HepG2 (cell line): ENCODE data around the gene GALP. TPM values are rescaled to one million over a fixed set of nuclear protein-coding genes. Genes with fewer than 3 reads are reported as not detected.

Experiments used
- ATAC-seq: fragments of 200-7000 bp; cut with Tn5 transposase; 3 replicates; pipeline ENCODE4 v1.9.1; 2020; ENCODE audit warnings: mild to moderate bottlenecking, moderate library complexity
- BruUV-seq: library from RNA; stranded (reverse); fragments of 400-500 nt; replicated peaks from 2 replicates; lab custom pipeline; 2021; lab: Mats Ljungman, UMichigan
- CTCF ChIA-PET: fragments of 300-600 bp; formaldehyde crosslinking; extraction: SDS; loops from one replicate; lab custom pipeline; 2021; ENCODE audit warnings: low total read pairs, inconsistent platforms, low intra/inter-chr PET ratio; lab: Yijun Ruan, JAX
- POLR2A ChIA-PET: fragments of 350-600 bp; sonication (Branson Sonifier 250); formaldehyde crosslinking; loops from one replicate; lab custom pipeline; 2020; ENCODE audit warnings: antibody characterized with exemption, inconsistent platforms; lab: Yijun Ruan, JAX
- DNase-seq: peaks from one replicate; pipeline ENCODE4 v3.0.0-alpha.2; 2015; ENCODE audit warnings: low spot score
- FAIRE-seq: peaks from 3 replicates; lab custom pipeline; 2011; peaks lifted over from hg19 to GRCh38; lab: Jason Lieb, UNC
- H2AFZ ChIP-seq: one replicate; pipeline ENCODE4 v1.6.1; 2011; ENCODE audit warnings: low read length, inconsistent platforms
- H3K27ac ChIP-seq: fragments of 300-600 bp; 3 replicates; pipeline ENCODE4 v1.8.0; 2011; ENCODE audit warnings: mixed run types, mild to moderate bottlenecking, mixed read lengths, low read length, inconsistent platforms; ENCODE audit not compliant: insufficient read depth; ENCODE audit errors: extremely low read length
- H3K27me3 ChIP-seq, 2 experiments: fragments of 200-600 bp in 1 of 2; 2 replicates in 1 of 2; 3 replicates in 1 of 2; pipeline versions ENCODE4 v1.6.0 to v1.8.0; 2011; ENCODE audit warnings: low read length in 2 of 2, mild to moderate bottlenecking in 2 of 2, moderate library complexity in 2 of 2, inconsistent platforms in 1 of 2; ENCODE audit not compliant: insufficient read depth in 2 of 2, control insufficient read depth in 1 of 2
- H3K36me3 ChIP-seq, 2 experiments: fragments of 200-600 bp in 1 of 2; replicated peaks in 1 of 2; 2 replicates in 1 of 2; 3 replicates in 1 of 2; pipeline versions ENCODE4 v1.5.1 to v1.8.0; 2011; ENCODE audit warnings: low read length in 2 of 2, inconsistent platforms in 1 of 2; ENCODE audit not compliant: insufficient read depth in 2 of 2, control insufficient read depth in 1 of 2
- H3K4me1 ChIP-seq: 2 replicates; pipeline ENCODE4 v1.5.1; 2012; ENCODE audit warnings: low read length, inconsistent platforms; ENCODE audit not compliant: insufficient read depth
- H3K4me2 ChIP-seq: 2 replicates; pipeline ENCODE4 v1.6.0; 2011; ENCODE audit warnings: low read depth, low read length, inconsistent platforms
- H3K4me3 ChIP-seq, 3 experiments: fragments of 200-600 bp in 1 of 3; sonication (generic), shearing (Covaris generic) in 1 of 3; replicated peaks in 1 of 3; 2 replicates each; pipeline ENCODE4 v1.5.1; 2011 to 2016; ENCODE audit warnings: low read length in 3 of 3, inconsistent platforms in 2 of 3, low read depth in 2 of 3, mild to moderate bottlenecking in 2 of 3, control low read depth in 1 of 3, mixed read lengths in 1 of 3; ENCODE audit not compliant: insufficient read depth in 1 of 3
- H3K79me2 ChIP-seq: one replicate; pipeline ENCODE4 v1.6.1; 2011; ENCODE audit warnings: low read length, inconsistent platforms; ENCODE audit not compliant: insufficient read depth
- H3K9ac ChIP-seq: 2 replicates; pipeline ENCODE4 v1.6.0; 2011; ENCODE audit warnings: mild to moderate bottlenecking, low read depth, low read length, inconsistent platforms; ENCODE audit not compliant: insufficient read depth
- H3K9me3 ChIP-seq: 2 replicates; pipeline ENCODE4 v1.5.1; 2012; ENCODE audit warnings: mild to moderate bottlenecking, low read length
- H4K20me1 ChIP-seq: 2 replicates; pipeline ENCODE4 v1.6.0; 2011; ENCODE audit warnings: inconsistent platforms, mild to moderate bottlenecking, low read length, moderate library complexity; ENCODE audit not compliant: insufficient read depth
- ELF4 ChIP-seq: sonication (generic); formaldehyde crosslinking; IDR thresholded peaks from 2 replicates; pipeline ENCODE4 v1.5.0; 2020; ENCODE audit warnings: missing genetic modification reagents, mild to moderate bottlenecking, moderate library complexity, borderline replicate concordance
- FIP1L1 ChIP-seq: fragments of 200-400 bp; formaldehyde crosslinking; IDR thresholded peaks from 2 replicates; pipeline ENCODE4 v1.6.1; 2018; ENCODE audit warnings: low read depth, mild to moderate bottlenecking, low read length, moderate library complexity, borderline replicate concordance; ENCODE audit not compliant: insufficient read depth
- GLI4 ChIP-seq: sonication (generic); formaldehyde crosslinking; IDR thresholded peaks from 2 replicates; pipeline ENCODE4 v1.5.1; 2020; ENCODE audit warnings: missing genetic modification reagents, mild to moderate bottlenecking, moderate library complexity, borderline replicate concordance
- MXI1 ChIP-seq: IDR thresholded peaks from 3 replicates; pipeline ENCODE4 v1.6.1; 2012; ENCODE audit warnings: low read depth, low read length, inconsistent platforms, borderline replicate concordance
- NONO ChIP-seq, 2 experiments: fragments of 450-650 bp in 1 of 2; sonication (generic) in 1 of 2; formaldehyde crosslinking in 1 of 2; IDR thresholded peaks in 1 of 2; conservative IDR thresholded peaks in 1 of 2; 2 replicates each; pipeline versions ENCODE4 v1.6.1 to v1.8.0; 2017 to 2022; ENCODE audit warnings: mild to moderate bottlenecking in 1 of 2, missing genetic modification reagents in 1 of 2, moderate library complexity in 1 of 2
- PCBP2 ChIP-seq: fragments of 200-400 bp; formaldehyde crosslinking; optimal IDR thresholded peaks from 2 replicates; pipeline ENCODE3; 2018; ENCODE audit warnings: low read length, low read depth; ENCODE audit not compliant: poor library complexity, severe bottlenecking
- RFXAP ChIP-seq: sonication (generic); formaldehyde crosslinking; IDR thresholded peaks from 2 replicates; pipeline ENCODE4 v1.4.0; 2020; ENCODE audit warnings: missing genetic modification reagents, borderline replicate concordance
- SIX1 ChIP-seq: sonication (generic); formaldehyde crosslinking; IDR thresholded peaks from 2 replicates; pipeline ENCODE4 v1.4.0; 2020; ENCODE audit warnings: missing genetic modification reagents, borderline replicate concordance
- TRAFD1 ChIP-seq: sonication (generic); formaldehyde crosslinking; IDR thresholded peaks from 2 replicates; pipeline ENCODE4 v1.5.1; 2020; ENCODE audit warnings: missing genetic modification reagents, mild to moderate bottlenecking, borderline replicate concordance
- ZBTB2 ChIP-seq: sonication (generic); formaldehyde crosslinking; IDR thresholded peaks from 2 replicates; pipeline ENCODE4 v1.8.0; 2022; ENCODE audit warnings: low read depth, missing genetic modification reagents
- ZNF142 ChIP-seq: sonication (generic); formaldehyde crosslinking; IDR thresholded peaks from 2 replicates; pipeline ENCODE4 v1.4.0; 2020; ENCODE audit warnings: missing genetic modification reagents
- ZNF558 ChIP-seq: sonication (generic); formaldehyde crosslinking; IDR thresholded peaks from 2 replicates; pipeline ENCODE4 v1.9.0; 2022; ENCODE audit warnings: mild to moderate bottlenecking, missing genetic modification reagents, borderline replicate concordance
- ZNF598 ChIP-seq: sonication (generic); formaldehyde crosslinking; IDR thresholded peaks from 2 replicates; pipeline ENCODE4 v1.5.1; 2020; ENCODE audit warnings: mild to moderate bottlenecking, missing genetic modification reagents, borderline replicate concordance
- ZSCAN20 ChIP-seq: sonication (generic); formaldehyde crosslinking; IDR thresholded peaks from 2 replicates; pipeline ENCODE4 v1.4.0; 2020; ENCODE audit warnings: missing genetic modification reagents, mild to moderate bottlenecking, borderline replicate concordance
- WGBS: methylation state at CpG from one replicate; pipeline ENCODE4 v1.1.6; 2017; ENCODE audit warnings: low lambda C conversion rate; 5-methylcytosine and 5-hydroxymethylcytosine counted together
- in situ Hi-C: cut with HindIII; loops from 2 replicates; pipeline ENCODE4 v1.10.0; 2017; ENCODE audit warnings: low pct_unique_long_range_greater_than_20kb; ENCODE audit not compliant: extremely low pct_ligation_motif_present
- intact Hi-C: fragments of 100-400 bp; cut with micrococcal nuclease; formaldehyde crosslinking; loops from one replicate; pipeline ENCODE4 v1.10.0; 2022; ENCODE audit not compliant: unreplicated experiment
- polyA plus RNA-seq, 8 experiments: library from polyadenylated mRNA; depleted of rRNA in 3 of 8; stranded (reverse) in 7 of 8; unstranded in 1 of 8; fragments of >200 nt; fragmentation: Illumina TruSeq in 4 of 8; extraction: Trizol in 4 of 8; gene quantifications; 2 replicates each; pipeline versions ENCODE4 v1.2.1 to v1.2.3, GENCODE V29; 2011 to 2016; ENCODE audit warnings: low read depth in 4 of 8, missing spikeins in 1 of 8, mixed read lengths in 1 of 8; ENCODE audit not compliant: insufficient read depth in 1 of 8
- total RNA-seq, 5 experiments: library from RNA; depleted of rRNA; stranded (reverse); fragments of >200 nt; fragmentation: Illumina TruSeq; extraction: Trizol; gene quantifications; 2 replicates each; pipeline ENCODE4 v1.2.3, GENCODE V29; 2016; ENCODE audit warnings: low read depth in 1 of 5

Gene GALP
- total and polyA plus RNA-seq, 2 of the 13 experiments (the other 11 are each of a cell fraction or from before 2014, with no cell fraction given) = not detected

GRCh38 chr19:56211718-56212117 is 35.9 kb downstream of the GALP start:
- Histone ChIP-seq H3K4me1 (no peaks in the 10 kb centered on the region), H3K9me3 (no peaks in the 10 kb centered on the region), H3K4me3 (no peak overlapping the region), H3K36me3 (no peaks in the 10 kb centered on the region), H3K27me3 (peaks cover 0 to 20% of the 10 kb centered on the region in 2 experiments; a peak in 2 of 5 replicates), H3K4me2 (no peak overlapping the region), H3K79me2 (no peaks in the 10 kb centered on the region), H2AFZ (no peak overlapping the region), H4K20me1 (no peaks in the 10 kb centered on the region), H3K9ac (no peak overlapping the region), H3K27ac (no peak overlapping the region)
- in situ Hi-C loops = no loop called here
- no peak for ATAC-seq
- 13% methylated on average over 4 of the region's 4 CpGs for WGBS
- no TSS peak for BruUV-seq
- CTCF ChIA-PET = no interaction called here
- intact Hi-C loops = no loop called here
- no peak for FAIRE-seq
- POLR2A ChIA-PET = no interaction called here
- DNase-seq = no peak
- TF ChIP-seq ZNF558 (CRISPR knock-in tag) = no peak
- TF ChIP-seq ZNF598 (CRISPR knock-in tag) = no peak
- no peak for TF ChIP-seq RFXAP (CRISPR knock-in tag)
- no peak for TF ChIP-seq ELF4 (CRISPR knock-in tag)
- no peak for TF ChIP-seq ZSCAN20 (CRISPR knock-in tag)
- TF ChIP-seq ZBTB2 = no peak
- TF ChIP-seq GLI4 (CRISPR knock-in tag) = no peak
- no peak for TF ChIP-seq FIP1L1
- TF ChIP-seq TRAFD1 (CRISPR knock-in tag) = no peak
- TF ChIP-seq ZNF142 (CRISPR knock-in tag) = no peak
- no peak for TF ChIP-seq SIX1 (CRISPR knock-in tag)
- no peak for TF ChIP-seq NONO (IDR thresholded peaks at IDR 0.05)
- no peak for TF ChIP-seq NONO (CRISPR knock-in tag; conservative IDR thresholded peaks at IDR 0.05)
- TF ChIP-seq PCBP2 = no peak
- TF ChIP-seq MXI1 = no peak
